Calu3 (cell line): ENCODE measurements around the gene TMEM259. TPM values are rescaled to one million over a fixed set of nuclear protein-coding genes. Genes with fewer than 3 reads are reported as not detected.
A peak's percentile ranks its signal among the peaks of the same experiment; 100 is the strongest.

Source experiments
- BruUV-seq: library from RNA; stranded (reverse); fragments of 400-500 nt; replicated peaks from 2 replicates; lab custom pipeline; 2021; lab: Mats Ljungman, UMichigan
- CTCF ChIA-PET: fragments of 300-600 bp; sonication (Branson Sonifier 250); formaldehyde crosslinking; loops from one replicate; lab custom pipeline; 2022; ENCODE audit warnings: antibody characterized with exemption; lab: Charles Lee
- DNase-seq: peaks from one replicate; pipeline ENCODE4 v3.0.0; 2022
- H3K27ac Mint-ChIP-seq: one replicate; pipeline ENCODE4 v1.8.0; 2022; ENCODE audit warnings: mixed read lengths; ENCODE audit not compliant: unreplicated experiment
- H3K27me3 Mint-ChIP-seq: one replicate; pipeline ENCODE4 v1.8.0; 2022; ENCODE audit warnings: mixed read lengths; ENCODE audit not compliant: unreplicated experiment
- H3K36me3 Mint-ChIP-seq: one replicate; pipeline ENCODE4 v1.8.0; 2022; ENCODE audit warnings: mild to moderate bottlenecking, moderate library complexity, mixed read lengths; ENCODE audit not compliant: insufficient read depth, unreplicated experiment
- H3K4me1 Mint-ChIP-seq: one replicate; pipeline ENCODE4 v1.8.0; 2022; ENCODE audit warnings: mild to moderate bottlenecking, low read depth, mixed read lengths; ENCODE audit not compliant: unreplicated experiment
- H3K4me3 Mint-ChIP-seq: one replicate; pipeline ENCODE4 v1.8.0; 2022; ENCODE audit warnings: mild to moderate bottlenecking, low read depth, moderate library complexity, mixed read lengths; ENCODE audit not compliant: unreplicated experiment
- H3K9me3 Mint-ChIP-seq: one replicate; pipeline ENCODE4 v1.8.0; 2022; ENCODE audit warnings: low read depth, mixed read lengths; ENCODE audit not compliant: unreplicated experiment
- intact Hi-C: fragments of 100-400 bp; cut with micrococcal nuclease; formaldehyde crosslinking; loops from one replicate; pipeline ENCODE4 v1.10.0; 2022; ENCODE audit not compliant: unreplicated experiment
- total RNA-seq: library from RNA; stranded (reverse); gene quantifications from 2 replicates; pipeline ENCODE4 v1.2.3, GENCODE V29; 2022
- TF ChIP-seq, protein P1 (sequence below): fragments of 200-600 bp; IDR thresholded peaks from one replicate; pipeline ENCODE4 v1.8.0; 2022; ENCODE audit warnings: antibody characterized with exemption; ENCODE audit not compliant: unreplicated experiment

Gene TMEM259
- total RNA-seq, 1 experiment from 2014 or later = 129 TPM

DNA sequence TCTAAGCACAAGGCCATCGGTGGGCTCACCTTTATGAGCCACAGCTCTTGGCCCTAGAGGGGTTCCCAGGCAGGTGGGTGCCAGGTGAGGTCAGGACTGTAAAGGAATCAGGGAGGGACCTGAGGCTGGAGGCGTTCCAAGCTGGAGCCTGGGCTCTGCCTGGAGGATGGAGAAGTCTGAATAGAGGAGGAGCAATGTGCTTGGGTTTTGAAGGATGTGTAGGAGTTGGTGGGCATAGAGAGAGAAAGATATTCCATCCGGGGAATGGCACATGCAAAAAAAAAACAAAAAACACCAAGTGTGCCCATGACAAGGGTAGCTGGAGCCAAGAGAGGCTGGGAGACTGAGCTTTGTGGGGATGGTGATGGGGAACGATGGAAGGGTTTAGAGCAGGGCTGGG is 18.3 kb downstream of the TMEM259 start:
- Mint-ChIP-seq H3K9me3 (no peaks in the 10 kb centered on the region), H3K4me1 (no peaks in the 10 kb centered on the region), H3K27me3 (peaks cover 61% of the 10 kb centered on the region), H3K36me3 (peaks cover 30% of the 10 kb centered on the region), H3K4me3 (no peak overlapping the region), H3K27ac (no peak overlapping the region)
- no peak for DNase-seq
- CTCF ChIA-PET = no interaction called here
- no TSS peak for BruUV-seq
- intact Hi-C loops = no loop called here
- TF ChIP-seq, protein P1, sequence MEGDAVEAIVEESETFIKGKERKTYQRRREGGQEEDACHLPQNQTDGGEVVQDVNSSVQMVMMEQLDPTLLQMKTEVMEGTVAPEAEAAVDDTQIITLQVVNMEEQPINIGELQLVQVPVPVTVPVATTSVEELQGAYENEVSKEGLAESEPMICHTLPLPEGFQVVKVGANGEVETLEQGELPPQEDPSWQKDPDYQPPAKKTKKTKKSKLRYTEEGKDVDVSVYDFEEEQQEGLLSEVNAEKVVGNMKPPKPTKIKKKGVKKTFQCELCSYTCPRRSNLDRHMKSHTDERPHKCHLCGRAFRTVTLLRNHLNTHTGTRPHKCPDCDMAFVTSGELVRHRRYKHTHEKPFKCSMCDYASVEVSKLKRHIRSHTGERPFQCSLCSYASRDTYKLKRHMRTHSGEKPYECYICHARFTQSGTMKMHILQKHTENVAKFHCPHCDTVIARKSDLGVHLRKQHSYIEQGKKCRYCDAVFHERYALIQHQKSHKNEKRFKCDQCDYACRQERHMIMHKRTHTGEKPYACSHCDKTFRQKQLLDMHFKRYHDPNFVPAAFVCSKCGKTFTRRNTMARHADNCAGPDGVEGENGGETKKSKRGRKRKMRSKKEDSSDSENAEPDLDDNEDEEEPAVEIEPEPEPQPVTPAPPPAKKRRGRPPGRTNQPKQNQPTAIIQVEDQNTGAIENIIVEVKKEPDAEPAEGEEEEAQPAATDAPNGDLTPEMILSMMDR = no peak

DNA sequence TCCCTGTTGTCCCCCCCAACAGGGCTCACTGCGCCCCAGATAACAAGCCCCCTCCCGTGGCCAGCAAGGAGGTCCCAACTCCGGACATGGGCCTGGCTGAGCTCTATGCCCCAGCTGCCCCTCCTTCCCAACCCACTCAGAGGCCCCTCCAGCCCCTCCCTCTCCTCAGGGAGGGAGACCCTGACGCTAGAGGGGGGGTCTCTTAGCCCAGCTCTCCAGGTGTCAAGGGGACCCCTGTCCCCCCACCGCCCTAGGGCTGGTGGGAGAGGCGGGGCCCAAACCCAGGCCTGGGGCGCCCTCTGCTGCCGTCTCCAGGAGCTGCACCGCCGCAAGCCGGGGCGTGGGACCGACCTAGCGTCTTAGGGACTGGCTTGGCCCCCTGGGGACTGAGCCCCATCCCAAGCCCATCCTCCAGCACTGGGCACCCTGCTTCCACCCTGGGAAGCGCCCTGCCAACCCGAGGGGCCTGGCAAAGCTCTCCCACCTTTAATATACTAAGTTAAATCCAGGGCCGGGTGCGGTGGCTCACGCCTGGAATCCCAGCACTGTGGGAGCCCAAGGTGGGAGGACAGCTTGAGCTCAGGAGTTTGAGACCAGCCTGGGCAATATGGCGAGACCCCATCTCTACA is 19.3 kb downstream of the TMEM259 start:
- CTCF ChIA-PET = interaction anchor here (0.6 kb wide), 2 partner anchors 38 to 264 kb away, joined by 3 read pairs; partner anchors contain the start of gene ABCA7
- peaks cover 27% of the 10 kb centered on the region for H3K36me3 Mint-ChIP-seq
- H3K27ac Mint-ChIP-seq = no peak overlapping the region
- TF ChIP-seq, protein P1 = peak; percentile 84
- BruUV-seq = no TSS peak
- no peaks in the 10 kb centered on the region for H3K4me1 Mint-ChIP-seq
- H3K4me3 Mint-ChIP-seq = peak overlapping the region; percentile 26
- DNase-seq = peak; percentile 65
- H3K9me3 Mint-ChIP-seq = no peaks in the 10 kb centered on the region
- H3K27me3 Mint-ChIP-seq = peaks cover 64% of the 10 kb centered on the region
- intact Hi-C loops = no loop called here

DNA sequence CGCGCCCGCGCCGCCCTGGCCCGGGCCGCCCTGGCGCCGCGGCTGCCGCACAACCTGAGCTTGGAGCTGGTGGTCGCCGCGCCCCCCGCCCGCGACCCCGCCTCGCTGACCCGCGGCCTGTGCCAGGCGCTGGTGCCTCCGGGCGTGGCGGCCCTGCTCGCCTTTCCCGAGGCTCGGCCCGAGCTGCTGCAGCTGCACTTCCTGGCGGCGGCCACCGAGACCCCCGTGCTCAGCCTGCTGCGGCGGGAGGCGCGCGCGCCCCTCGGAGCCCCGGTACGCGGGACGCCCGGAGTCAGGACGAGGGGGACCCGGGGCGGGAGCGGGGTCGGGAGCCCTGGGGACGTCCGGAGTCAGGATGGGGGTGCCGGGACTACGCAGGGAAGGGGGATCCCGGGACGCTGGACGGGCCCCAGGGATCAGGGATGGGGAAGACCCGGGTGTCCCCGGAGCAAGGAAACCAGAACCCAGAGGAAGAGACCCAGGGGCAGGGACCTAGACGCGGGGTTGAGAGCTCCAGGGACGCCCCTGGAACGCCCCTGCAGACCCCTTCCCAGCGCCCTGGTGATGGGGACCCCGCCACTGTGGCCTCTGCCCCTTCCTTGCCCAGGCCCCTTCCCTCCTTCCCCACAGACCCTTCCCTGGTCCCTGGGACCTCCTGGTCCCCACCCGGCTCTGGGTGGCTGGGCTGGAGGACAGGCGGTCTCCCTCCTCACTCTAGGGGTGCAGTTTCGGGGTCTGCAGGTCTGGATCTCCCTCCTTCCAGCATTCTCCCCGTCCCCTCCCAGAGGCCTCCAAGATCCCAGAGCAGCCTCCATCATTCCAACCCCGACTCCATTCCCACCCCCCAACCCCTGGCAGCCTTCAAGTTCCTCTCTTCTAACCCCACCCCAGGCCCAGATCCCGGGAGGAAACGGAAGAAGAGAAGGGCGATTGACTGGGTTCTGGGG is 20.1 kb downstream of the TMEM259 start:
- peak overlapping the region; percentile 26 for H3K4me3 Mint-ChIP-seq
- BruUV-seq = no TSS peak
- TF ChIP-seq, protein P1 = no peak

DNA sequence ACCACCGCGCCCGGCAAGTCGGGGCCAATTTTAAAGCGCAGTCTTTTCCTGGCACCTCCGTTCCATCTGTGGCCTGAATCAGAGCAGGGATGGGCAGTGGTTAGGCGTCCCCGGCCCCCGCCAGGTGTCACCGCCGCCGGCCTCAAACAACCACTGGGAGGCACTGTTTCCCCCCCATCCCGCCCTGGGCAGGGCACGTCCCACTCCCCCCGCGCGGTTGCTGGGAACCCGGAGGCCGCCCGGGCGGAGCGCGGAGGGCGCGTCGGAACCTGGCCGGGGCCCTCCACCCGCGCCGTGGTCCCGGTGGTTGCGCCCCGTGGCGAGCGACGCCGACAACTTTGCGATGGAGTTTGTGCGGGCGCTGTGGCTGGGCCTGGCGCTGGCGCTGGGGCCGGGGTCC is 20.8 kb downstream of the TMEM259 start, which contains the start of gene GRIN3B:
Gene GRIN3B (plus strand): TSS at position 325 of the 400 bp plus-strand sequence. CDS start 19 bp downstream, at position 344.
- Mint-ChIP-seq H3K4me3 (peak within 1 kb of the TSS; percentile 26), H3K36me3 (peaks cover 27% of the 10 kb centered on the region), H3K27ac (no peak within 1 kb of the TSS), H3K27me3 (peaks cover 57% of the 10 kb centered on the region), H3K4me1 (no peaks in the 10 kb centered on the region), H3K9me3 (no peaks in the 10 kb centered on the region)
- BruUV-seq = no TSS peak
- intact Hi-C loops = no loop called here
- peak; percentile 43 for DNase-seq
- TF ChIP-seq, protein P1 = peak; percentile 16
- CTCF ChIA-PET = no interaction called here

More for the DNA sequence above, 20.1 kb downstream of the TMEM259 start:
- peaks cover 64% of the 10 kb centered on the region for H3K27me3 Mint-ChIP-seq
- no peak overlapping the region for H3K27ac Mint-ChIP-seq
- peaks cover 31% of the 10 kb centered on the region for H3K36me3 Mint-ChIP-seq
- H3K9me3 Mint-ChIP-seq = no peaks in the 10 kb centered on the region
- CTCF ChIA-PET = interaction anchor here (0.6 kb wide), 2 partner anchors 39 to 263 kb away, joined by 3 read pairs; partner anchors contain the start of gene ABCA7
- H3K4me1 Mint-ChIP-seq = no peaks in the 10 kb centered on the region
- no peak for DNase-seq
- intact Hi-C loops = no loop called here
